ENCODE results near the gene MAP3K2. TPM values are rescaled to one million over a fixed set of nuclear protein-coding genes. Genes with fewer than 3 reads are reported as not detected.

MAP3K2 gene
- total and polyA plus RNA-seq, 2 experiments from 2014 or later, result 10.2 to 23.5 TPM

DNA sequence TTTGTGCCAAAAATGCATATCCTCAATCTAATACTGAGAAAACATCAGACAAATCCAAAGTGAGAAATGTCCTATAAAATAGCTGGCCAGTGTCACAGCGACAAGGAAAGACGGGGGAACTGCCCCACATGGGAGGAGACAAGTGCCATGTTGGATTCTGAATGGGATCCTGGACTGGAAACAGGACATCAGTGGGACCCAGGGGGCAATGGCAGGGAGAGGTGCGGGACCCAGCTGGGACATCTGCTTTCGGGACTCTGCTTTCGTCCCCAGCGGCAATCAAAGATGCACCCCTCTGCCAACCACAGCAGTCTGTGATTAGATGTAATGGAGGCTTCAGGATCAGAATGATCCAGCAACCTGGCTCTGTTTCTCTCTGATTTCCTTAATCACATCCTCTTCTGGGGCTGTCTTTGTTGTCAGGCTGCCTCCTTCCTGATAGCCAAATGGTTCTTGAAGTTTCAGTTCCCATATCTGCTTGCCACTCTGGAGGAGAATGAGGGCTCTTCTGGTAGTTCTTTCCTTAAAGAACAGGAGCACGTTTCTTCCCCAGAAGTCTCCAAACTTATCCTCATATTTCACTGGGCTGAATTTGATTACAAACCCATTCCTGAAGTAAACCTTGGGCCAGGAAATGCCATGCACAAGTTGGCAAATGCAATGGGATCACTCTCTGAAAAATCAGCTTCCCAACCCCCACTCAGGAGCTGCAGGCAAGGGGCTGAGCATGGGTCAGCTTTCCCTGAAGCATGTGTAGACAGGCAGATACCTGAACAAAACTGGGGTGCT is 16.9 kb upstream of the MAP3K2 start (continued):
- TF ChIP-seq ZNF462 (CRISPR knock-in tag; IDR thresholded peaks at IDR 0.05), result no peak
- TF ChIP-seq JUNB (IDR thresholded peaks at IDR 0.05; ENCODE audit: unreplicated experiment), result no peak
- no peak for TF ChIP-seq EZH2 (IDR thresholded peaks at IDR 0.05; ENCODE audit: low read depth, unreplicated experiment)
- no peak for TF ChIP-seq NANOG (IDR thresholded peaks at IDR 0.05; ENCODE audit: borderline replicate concordance)
- no peak for TF ChIP-seq POLR2AphosphoS5 (IDR thresholded peaks at IDR 0.05; ENCODE audit: low read depth)
- no peak for TF ChIP-seq ZNF114 (CRISPR knock-in tag; IDR thresholded peaks at IDR 0.05)
- no peak for TF ChIP-seq STAT1 (IDR thresholded peaks at IDR 0.05; ENCODE audit: unreplicated experiment)
- no peak for TF ChIP-seq ZNF331 (CRISPR knock-in tag; IDR thresholded peaks at IDR 0.05; ENCODE audit: low read depth)

GRCh38 chr2:127403460-127403859 is 15.7 kb upstream of the MAP3K2 start:
- Histone ChIP-seq H3F3A (replicated peaks; ENCODE audit: low read depth) (peaks cover 4% of the 10 kb centered on the region; the same call in 1 of the 2 replicates), H3K4me3 (no peak overlapping the region), H3K4me2 (no peak overlapping the region), H4K20me1 (replicated peaks; ENCODE audit: insufficient read depth) (no peaks in the 10 kb centered on the region), H3K79me2 (replicated peaks; ENCODE audit: insufficient read depth) (no peaks in the 10 kb centered on the region), H3K4me1 (ENCODE audit: insufficient read depth) (peaks cover 14% of the 10 kb centered on the region), H3K27ac (ENCODE audit: low read depth) (no peak overlapping the region), H3K9me2 (ENCODE audit: insufficient read depth) (no peaks in the 10 kb centered on the region), H3K36me3 (ENCODE audit: insufficient read depth) (no peaks in the 10 kb centered on the region), H2AFZ (no peak overlapping the region), H3K27me3 (ENCODE audit: insufficient read depth) (0 out of 2 replicates have a peak, but pooled peaks cover 6% of the 10 kb centered on the region)
- H3K27me3 Mint-ChIP-seq (ENCODE audit: insufficient read depth, low read depth, poor library complexity), result peaks cover 2% of the 10 kb centered on the region
- ATAC-seq (no peak), DNase-seq (ENCODE audit: low spot score) (no peak)
- H3K4me3 Mint-ChIP-seq, result no peak overlapping the region
- H3K9me3 Mint-ChIP-seq, result no peaks in the 10 kb centered on the region
- H3K36me3 Mint-ChIP-seq (ENCODE audit: low read depth), result no peaks in the 10 kb centered on the region
- peaks cover 21% of the 10 kb centered on the region for H3K4me1 Mint-ChIP-seq
- H3K27ac Mint-ChIP-seq, result no peak overlapping the region; the same call in 1 of the 2 replicates
- TF ChIP-seq CREB1 (CRISPR knock-in tag; IDR thresholded peaks at IDR 0.05; ENCODE audit: low read depth) (no peak), JUNB (IDR thresholded peaks at IDR 0.05; ENCODE audit: unreplicated experiment) (no peak), POLR2AphosphoS5 (IDR thresholded peaks at IDR 0.05; ENCODE audit: low read depth) (no peak), ZNF331 (CRISPR knock-in tag; IDR thresholded peaks at IDR 0.05; ENCODE audit: low read depth) (no peak), EZH2 (IDR thresholded peaks at IDR 0.05; ENCODE audit: low read depth, unreplicated experiment) (no peak), ZNF114 (CRISPR knock-in tag; IDR thresholded peaks at IDR 0.05) (no peak)
- TF ChIP-seq, protein P1, sequence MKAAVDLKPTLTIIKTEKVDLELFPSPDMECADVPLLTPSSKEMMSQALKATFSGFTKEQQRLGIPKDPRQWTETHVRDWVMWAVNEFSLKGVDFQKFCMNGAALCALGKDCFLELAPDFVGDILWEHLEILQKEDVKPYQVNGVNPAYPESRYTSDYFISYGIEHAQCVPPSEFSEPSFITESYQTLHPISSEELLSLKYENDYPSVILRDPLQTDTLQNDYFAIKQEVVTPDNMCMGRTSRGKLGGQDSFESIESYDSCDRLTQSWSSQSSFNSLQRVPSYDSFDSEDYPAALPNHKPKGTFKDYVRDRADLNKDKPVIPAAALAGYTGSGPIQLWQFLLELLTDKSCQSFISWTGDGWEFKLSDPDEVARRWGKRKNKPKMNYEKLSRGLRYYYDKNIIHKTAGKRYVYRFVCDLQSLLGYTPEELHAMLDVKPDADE (IDR thresholded peaks at IDR 0.05), result no peak
- TF ChIP-seq, protein P2, sequence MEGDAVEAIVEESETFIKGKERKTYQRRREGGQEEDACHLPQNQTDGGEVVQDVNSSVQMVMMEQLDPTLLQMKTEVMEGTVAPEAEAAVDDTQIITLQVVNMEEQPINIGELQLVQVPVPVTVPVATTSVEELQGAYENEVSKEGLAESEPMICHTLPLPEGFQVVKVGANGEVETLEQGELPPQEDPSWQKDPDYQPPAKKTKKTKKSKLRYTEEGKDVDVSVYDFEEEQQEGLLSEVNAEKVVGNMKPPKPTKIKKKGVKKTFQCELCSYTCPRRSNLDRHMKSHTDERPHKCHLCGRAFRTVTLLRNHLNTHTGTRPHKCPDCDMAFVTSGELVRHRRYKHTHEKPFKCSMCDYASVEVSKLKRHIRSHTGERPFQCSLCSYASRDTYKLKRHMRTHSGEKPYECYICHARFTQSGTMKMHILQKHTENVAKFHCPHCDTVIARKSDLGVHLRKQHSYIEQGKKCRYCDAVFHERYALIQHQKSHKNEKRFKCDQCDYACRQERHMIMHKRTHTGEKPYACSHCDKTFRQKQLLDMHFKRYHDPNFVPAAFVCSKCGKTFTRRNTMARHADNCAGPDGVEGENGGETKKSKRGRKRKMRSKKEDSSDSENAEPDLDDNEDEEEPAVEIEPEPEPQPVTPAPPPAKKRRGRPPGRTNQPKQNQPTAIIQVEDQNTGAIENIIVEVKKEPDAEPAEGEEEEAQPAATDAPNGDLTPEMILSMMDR (conservative IDR thresholded peaks at IDR 0.05; ENCODE audit: low read depth in 2 of 2), result no peak
